A673 (cell line): ENCODE data around the gene DUSP1. TPM values are rescaled to one million over a fixed set of nuclear protein-coding genes. Genes with fewer than 3 reads are reported as not detected.

Source experiments
- BruUV-seq: library from RNA; stranded (reverse); fragments of 400-500 nt; replicated peaks from 2 replicates; lab custom pipeline; 2021; lab: Mats Ljungman, UMichigan
- CTCF ChIA-PET: fragments of 300-600 bp; sonication (Branson Sonifier 250); formaldehyde crosslinking; loops from one replicate; lab custom pipeline; 2022; ENCODE audit warnings: antibody characterized with exemption; lab: Charles Lee
- POLR2A ChIA-PET: fragments of 300-600 bp; sonication (Branson Sonifier 250); formaldehyde crosslinking; loops from one replicate; lab custom pipeline; 2022; ENCODE audit warnings: antibody characterized with exemption; ENCODE audit not compliant: low non-redundant PET; lab: Charles Lee
- DNase-seq: peaks from one replicate; pipeline ENCODE4 v3.0.0-alpha.2; 2015; ENCODE audit warnings: low spot score
- H3K27ac ChIP-seq: fragments of 200-600 bp; sonication (generic); 2 replicates; pipeline ENCODE4 v1.5.1; 2016; ENCODE audit warnings: mixed run types, low read depth, mild to moderate bottlenecking, mixed read lengths, antibody characterized with exemption, low read length; ENCODE audit not compliant: poor library complexity, severe bottlenecking
- H3K27me3 ChIP-seq: fragments of 200-600 bp; sonication (generic); replicated peaks from 2 replicates; pipeline ENCODE4 v1.6.1; 2017; ENCODE audit warnings: mixed run types, low read depth, mild to moderate bottlenecking, mixed read lengths, antibody characterized with exemption, low read length; ENCODE audit not compliant: insufficient read depth, poor library complexity
- H3K36me3 ChIP-seq: fragments of 200-600 bp; sonication (generic); 2 replicates; pipeline ENCODE4 v1.6.1; 2016; ENCODE audit warnings: mixed run types, mild to moderate bottlenecking, mixed read lengths, antibody characterized with exemption, low read length; ENCODE audit not compliant: insufficient read depth, poor library complexity, severe bottlenecking
- H3K4me1 ChIP-seq: fragments of 200-600 bp; sonication (generic); 2 replicates; pipeline ENCODE4 v1.6.1; 2017; ENCODE audit warnings: mixed run types, mild to moderate bottlenecking, mixed read lengths, antibody characterized with exemption, low read length; ENCODE audit not compliant: insufficient read depth, poor library complexity, severe bottlenecking
- H3K4me3 ChIP-seq: fragments of 200-600 bp; sonication (generic); 2 replicates; pipeline ENCODE4 v1.5.1; 2016; ENCODE audit warnings: low read depth, mixed run types, mild to moderate bottlenecking, mixed read lengths, low read length; ENCODE audit not compliant: poor library complexity, severe bottlenecking
- H3K9me3 ChIP-seq: fragments of 200-600 bp; sonication (generic); 2 replicates; pipeline ENCODE4 v1.6.1; 2016; ENCODE audit warnings: mixed run types, low read depth, mild to moderate bottlenecking, mixed read lengths, antibody characterized with exemption, low read length; ENCODE audit not compliant: poor library complexity, severe bottlenecking
- CTCF ChIP-seq: fragments of 300-800, 200-600 bp; sonication (generic); conservative IDR thresholded peaks from 2 replicates; pipeline ENCODE4 v1.5.1; 2017; ENCODE audit warnings: low read depth, mild to moderate bottlenecking, antibody characterized with exemption, low read length, moderate library complexity, mixed read lengths
- EZH2 ChIP-seq: fragments of 200-600 bp; sonication (generic); IDR thresholded peaks from 2 replicates; pipeline ENCODE4 v1.6.1; 2017; ENCODE audit warnings: borderline replicate concordance, low read depth, mild to moderate bottlenecking, mixed read lengths, antibody characterized with exemption, low read length; ENCODE audit not compliant: poor library complexity, severe bottlenecking
- intact Hi-C: fragments of 100-400 bp; cut with micrococcal nuclease; formaldehyde crosslinking; loops from one replicate; pipeline ENCODE4 v1.10.0; 2022; ENCODE audit not compliant: unreplicated experiment
- total RNA-seq: library from RNA; stranded (reverse); gene quantifications from 2 replicates; pipeline ENCODE4 v1.2.3, GENCODE V29; 2021

The DUSP1 gene
- total RNA-seq, 1 experiment from 2014 or later = 13.1 TPM

GRCh38 chr5:172725273-172725672, 45.7 kb downstream of the DUSP1 start:
- POLR2A ChIA-PET = no interaction called here
- Histone ChIP-seq H3K4me1 (peaks cover 15% of the 10 kb centered on the region), H3K27me3 (no peaks in the 10 kb centered on the region), H3K27ac (no peak overlapping the region), H3K9me3 (no peaks in the 10 kb centered on the region), H3K36me3 (no peaks in the 10 kb centered on the region), H3K4me3 (no peak overlapping the region)
- BruUV-seq = no TSS peak
- no peak for DNase-seq
- TF ChIP-seq EZH2 (no peak), CTCF (no peak)
- CTCF ChIA-PET = interaction anchor here (0.7 kb wide), 1 partner anchor 507 kb away, joined by 3 read pairs; no protein-coding TSS in a partner anchor
- intact Hi-C loops = no loop called here

DNA sequence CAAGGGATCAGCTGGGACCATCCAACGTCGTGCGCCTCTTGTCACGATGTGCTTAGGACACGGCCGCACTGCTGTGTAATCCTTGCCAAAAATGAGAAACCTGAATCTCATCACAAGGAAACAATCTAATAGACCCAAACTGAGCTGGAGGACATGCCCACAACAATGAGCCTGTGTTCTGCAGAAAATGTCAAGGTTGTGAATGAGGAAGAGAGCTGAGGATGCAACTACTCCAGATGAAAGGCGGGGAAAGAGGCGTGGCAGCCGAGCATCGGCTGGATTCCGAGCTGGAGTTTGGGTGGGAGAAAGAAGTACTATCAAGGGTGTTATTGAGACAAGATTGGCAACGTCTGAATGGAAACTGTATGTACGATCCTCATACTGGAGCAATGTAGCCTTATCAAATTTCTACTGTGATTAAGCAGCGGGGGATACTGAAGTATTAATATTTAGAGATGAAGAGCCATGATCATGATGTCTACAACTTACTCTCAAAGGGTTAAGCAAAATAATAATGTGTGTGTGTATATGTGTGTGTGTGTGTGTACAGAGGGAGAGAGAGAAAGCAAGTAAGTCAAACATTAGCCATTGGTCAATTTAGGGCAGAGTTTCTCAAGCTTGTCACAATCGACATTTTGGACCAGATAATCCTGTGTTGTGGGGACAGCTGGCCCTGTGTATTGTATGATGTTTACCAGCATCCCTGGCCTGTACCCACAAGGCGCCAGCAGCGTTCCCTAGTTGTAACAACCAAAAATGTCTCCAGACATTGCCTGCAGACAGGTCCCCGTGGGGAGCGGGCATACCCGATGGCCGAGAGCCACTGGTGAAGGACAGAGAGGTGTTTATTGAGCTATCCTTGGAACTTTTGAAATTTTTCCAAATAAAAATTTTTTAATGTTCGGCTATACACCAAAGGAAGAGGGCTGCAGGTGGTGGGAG, 46.5 kb downstream of the DUSP1 start:
- TF ChIP-seq EZH2 = no peak
- Histone ChIP-seq H3K4me3 (no peak overlapping the region), H3K4me1 (peaks cover 15% of the 10 kb centered on the region), H3K27me3 (no peaks in the 10 kb centered on the region), H3K9me3 (no peaks in the 10 kb centered on the region), H3K36me3 (no peaks in the 10 kb centered on the region), H3K27ac (no peak overlapping the region)
- intact Hi-C loops = no loop called here
- no peak for DNase-seq
- ChIA-PET CTCF (interaction anchor here (0.7 kb wide), 1 partner anchor 506 kb away, joined by 3 read pairs; no protein-coding TSS in a partner anchor), POLR2A (no interaction called here)
- no TSS peak for BruUV-seq

GRCh38 chr5:172723508-172723907, 47.5 kb downstream of the DUSP1 start:
- POLR2A ChIA-PET = no interaction called here
- CTCF ChIA-PET = interaction anchor here (2.2 kb wide), 1 partner anchor 16 kb away, joined by 5 read pairs; no protein-coding TSS in a partner anchor
- TF ChIP-seq CTCF (no peak), EZH2 (no peak)
- no TSS peak for BruUV-seq
- Histone ChIP-seq H3K4me3 (no peak overlapping the region), H3K9me3 (no peaks in the 10 kb centered on the region), H3K27ac (no peak overlapping the region), H3K27me3 (no peaks in the 10 kb centered on the region), H3K4me1 (peaks cover 15% of the 10 kb centered on the region), H3K36me3 (no peaks in the 10 kb centered on the region)
- no peak for DNase-seq
- intact Hi-C loops = no loop called here
